GM13977 (cell line): Measurements from ENCODE around the gene PELI3.

Experiments
- DNase-seq: peaks from one replicate; pipeline ENCODE4 v3.0.0; 2012; ENCODE audit warnings: low spot score
- in situ Hi-C: fragments of 300-500 bp; cut with MboI; formaldehyde crosslinking; loops from one replicate; pipeline ENCODE4 v1.12.0; 2022; ENCODE audit warnings: low sequenced_read_pairs, low pct_unique_long_range_greater_than_20kb, mixed read lengths, inconsistent platforms; ENCODE audit not compliant: unreplicated experiment
- TF ChIP-seq, protein P1 (sequence below): IDR thresholded peaks from 2 replicates; pipeline ENCODE4 v1.5.1; 2012; ENCODE audit warnings: mild to moderate bottlenecking, control low read depth; ENCODE audit not compliant: insufficient read depth; ENCODE audit errors: extremely low read depth, missing control alignments

Gene PELI3

DNA sequence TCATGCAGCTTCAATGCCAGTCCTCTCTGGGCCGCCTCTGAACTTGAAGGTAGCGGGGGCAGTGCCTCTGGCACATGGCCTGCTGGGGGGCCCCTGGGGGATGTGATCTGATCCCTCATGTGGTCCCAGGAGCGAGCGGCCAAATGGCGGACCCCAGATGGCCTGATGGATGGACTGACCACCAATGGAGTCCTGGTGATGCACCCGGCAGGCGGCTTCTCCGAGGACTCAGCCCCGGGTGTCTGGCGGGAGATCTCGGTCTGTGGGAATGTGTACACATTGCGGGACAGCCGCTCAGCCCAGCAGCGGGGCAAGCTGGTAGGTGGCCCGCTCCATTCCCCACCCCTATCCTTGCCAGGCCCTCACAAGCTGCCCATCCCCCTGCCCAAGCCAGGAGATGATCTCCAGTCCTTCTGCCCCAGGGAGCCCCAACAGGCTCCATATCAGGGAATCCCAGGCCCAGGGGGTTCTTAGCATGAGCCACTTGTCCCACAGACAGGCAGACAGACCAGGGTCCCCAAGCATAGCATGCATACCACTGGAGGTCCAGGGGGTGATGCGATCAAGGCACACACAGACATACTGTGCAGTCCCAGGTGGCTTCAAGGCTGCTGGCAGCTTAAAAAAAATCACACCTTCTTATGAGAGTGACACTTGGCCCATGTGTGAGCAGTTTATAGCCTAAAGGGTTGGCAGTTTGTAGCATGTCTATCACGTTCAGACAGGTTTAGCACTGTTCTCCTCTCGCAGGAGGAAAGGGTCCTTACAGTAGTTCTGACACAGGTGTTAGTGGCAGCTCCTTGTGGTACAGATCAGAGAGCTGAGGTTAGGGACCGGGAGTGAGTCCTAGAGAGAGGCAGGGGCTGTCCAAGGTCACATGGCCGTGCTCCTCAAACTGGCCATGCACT, 7.2 kb downstream of the PELI3 start:
- in situ Hi-C loops, result loop anchor here (10.0 kb wide), 1 partner anchor 69 kb away; no protein-coding TSS in a partner anchor
- TF ChIP-seq, protein P1, sequence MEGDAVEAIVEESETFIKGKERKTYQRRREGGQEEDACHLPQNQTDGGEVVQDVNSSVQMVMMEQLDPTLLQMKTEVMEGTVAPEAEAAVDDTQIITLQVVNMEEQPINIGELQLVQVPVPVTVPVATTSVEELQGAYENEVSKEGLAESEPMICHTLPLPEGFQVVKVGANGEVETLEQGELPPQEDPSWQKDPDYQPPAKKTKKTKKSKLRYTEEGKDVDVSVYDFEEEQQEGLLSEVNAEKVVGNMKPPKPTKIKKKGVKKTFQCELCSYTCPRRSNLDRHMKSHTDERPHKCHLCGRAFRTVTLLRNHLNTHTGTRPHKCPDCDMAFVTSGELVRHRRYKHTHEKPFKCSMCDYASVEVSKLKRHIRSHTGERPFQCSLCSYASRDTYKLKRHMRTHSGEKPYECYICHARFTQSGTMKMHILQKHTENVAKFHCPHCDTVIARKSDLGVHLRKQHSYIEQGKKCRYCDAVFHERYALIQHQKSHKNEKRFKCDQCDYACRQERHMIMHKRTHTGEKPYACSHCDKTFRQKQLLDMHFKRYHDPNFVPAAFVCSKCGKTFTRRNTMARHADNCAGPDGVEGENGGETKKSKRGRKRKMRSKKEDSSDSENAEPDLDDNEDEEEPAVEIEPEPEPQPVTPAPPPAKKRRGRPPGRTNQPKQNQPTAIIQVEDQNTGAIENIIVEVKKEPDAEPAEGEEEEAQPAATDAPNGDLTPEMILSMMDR, result no peak
- DNase-seq, result no peak

DNA sequence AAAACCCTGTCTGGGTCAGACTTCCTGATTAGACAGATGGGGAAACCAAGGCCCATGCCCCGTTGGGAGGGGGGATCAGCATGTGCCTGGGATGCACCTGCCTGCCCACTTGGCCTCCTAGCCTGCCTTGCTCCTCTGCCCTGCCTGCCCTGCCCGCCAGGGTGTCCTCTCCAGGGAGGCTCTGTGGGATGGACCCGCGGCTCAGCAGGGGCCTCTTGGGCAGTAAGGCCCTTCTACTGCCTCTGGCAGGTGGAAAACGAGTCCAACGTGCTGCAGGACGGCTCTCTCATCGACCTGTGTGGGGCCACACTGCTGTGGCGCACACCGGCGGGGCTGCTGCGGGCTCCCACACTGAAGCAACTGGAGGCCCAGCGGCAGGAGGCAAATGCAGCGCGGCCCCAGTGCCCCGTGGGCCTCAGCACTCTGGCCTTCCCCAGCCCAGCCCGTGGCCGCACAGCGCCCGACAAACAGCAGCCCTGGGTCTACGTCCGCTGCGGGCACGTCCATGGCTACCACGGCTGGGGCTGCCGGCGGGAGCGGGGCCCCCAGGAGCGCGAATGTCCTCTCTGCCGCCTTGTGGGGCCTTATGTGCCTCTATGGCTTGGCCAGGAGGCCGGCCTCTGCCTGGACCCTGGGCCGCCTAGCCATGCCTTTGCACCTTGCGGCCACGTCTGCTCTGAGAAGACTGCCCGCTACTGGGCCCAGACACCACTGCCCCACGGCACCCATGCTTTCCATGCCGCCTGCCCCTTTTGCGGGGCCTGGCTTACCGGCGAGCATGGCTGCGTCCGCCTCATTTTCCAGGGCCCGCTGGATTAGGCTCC, 8.9 kb downstream of the PELI3 start:
- in situ Hi-C loops, result loop anchor here (10.0 kb wide), 1 partner anchor 71 kb away; no protein-coding TSS in a partner anchor
- TF ChIP-seq, protein P1, result no peak
- no peak for DNase-seq

DNA sequence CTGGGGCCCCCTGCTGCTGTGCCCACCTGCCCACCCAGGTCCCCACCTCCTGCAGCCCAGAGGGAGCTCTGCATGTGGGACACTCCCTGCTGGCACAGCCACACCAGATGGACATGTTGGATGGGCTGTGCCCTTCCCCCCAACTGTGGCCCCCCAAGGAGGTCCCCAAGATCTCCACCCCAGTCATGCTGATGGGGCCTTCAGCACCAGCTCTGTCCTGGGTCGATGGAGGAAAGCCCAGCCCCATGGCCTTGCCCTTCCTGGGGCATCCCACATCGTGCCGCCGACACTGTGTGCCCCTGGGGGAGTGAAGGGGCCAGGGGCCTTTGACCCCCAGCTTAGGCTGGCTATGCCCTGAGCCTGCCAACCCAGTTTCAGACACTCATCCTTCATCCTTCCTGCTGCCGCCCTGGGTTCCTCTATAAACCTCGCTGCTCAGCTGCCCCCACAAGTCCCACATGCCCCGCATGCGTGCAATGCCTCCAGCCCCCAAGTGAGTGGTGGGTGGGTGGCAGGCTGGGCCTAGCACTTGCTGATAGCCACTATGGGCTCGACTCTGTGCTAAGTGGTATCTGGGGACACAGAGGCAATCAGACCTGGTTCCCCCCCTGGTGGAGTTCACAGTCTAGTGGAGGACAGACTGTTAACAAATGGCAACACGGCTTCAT, 9.6 kb downstream of the PELI3 start:
- no peak for DNase-seq
- in situ Hi-C loops, result loop anchor here (10.0 kb wide), 1 partner anchor 72 kb away; no protein-coding TSS in a partner anchor
- TF ChIP-seq, protein P1, result no peak

DNA sequence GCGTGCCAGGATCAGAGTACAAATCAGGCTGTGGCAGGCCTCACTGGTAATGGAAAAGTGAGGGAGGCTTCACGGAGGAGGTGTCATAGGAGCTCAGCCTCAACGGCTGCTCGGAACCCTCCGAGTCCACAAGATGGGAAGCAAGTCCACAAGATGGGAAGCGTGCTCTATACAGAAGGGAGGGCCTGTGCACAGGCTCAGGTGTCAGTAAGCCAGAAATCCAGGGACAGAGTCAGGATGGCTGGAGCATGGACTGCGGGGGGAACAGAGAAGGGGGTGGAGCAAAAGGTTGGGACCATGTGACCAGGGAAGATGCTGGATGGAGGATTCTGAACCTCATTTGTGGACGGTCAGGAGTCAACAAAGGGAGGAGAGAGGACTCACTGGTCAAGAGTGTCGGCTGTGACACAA, 10.1 kb downstream of the PELI3 start:
- TF ChIP-seq, protein P1, result no peak
- DNase-seq, result no peak
- in situ Hi-C loops, result loop anchor here (10.0 kb wide), 1 partner anchor 72 kb away; no protein-coding TSS in a partner anchor

DNA sequence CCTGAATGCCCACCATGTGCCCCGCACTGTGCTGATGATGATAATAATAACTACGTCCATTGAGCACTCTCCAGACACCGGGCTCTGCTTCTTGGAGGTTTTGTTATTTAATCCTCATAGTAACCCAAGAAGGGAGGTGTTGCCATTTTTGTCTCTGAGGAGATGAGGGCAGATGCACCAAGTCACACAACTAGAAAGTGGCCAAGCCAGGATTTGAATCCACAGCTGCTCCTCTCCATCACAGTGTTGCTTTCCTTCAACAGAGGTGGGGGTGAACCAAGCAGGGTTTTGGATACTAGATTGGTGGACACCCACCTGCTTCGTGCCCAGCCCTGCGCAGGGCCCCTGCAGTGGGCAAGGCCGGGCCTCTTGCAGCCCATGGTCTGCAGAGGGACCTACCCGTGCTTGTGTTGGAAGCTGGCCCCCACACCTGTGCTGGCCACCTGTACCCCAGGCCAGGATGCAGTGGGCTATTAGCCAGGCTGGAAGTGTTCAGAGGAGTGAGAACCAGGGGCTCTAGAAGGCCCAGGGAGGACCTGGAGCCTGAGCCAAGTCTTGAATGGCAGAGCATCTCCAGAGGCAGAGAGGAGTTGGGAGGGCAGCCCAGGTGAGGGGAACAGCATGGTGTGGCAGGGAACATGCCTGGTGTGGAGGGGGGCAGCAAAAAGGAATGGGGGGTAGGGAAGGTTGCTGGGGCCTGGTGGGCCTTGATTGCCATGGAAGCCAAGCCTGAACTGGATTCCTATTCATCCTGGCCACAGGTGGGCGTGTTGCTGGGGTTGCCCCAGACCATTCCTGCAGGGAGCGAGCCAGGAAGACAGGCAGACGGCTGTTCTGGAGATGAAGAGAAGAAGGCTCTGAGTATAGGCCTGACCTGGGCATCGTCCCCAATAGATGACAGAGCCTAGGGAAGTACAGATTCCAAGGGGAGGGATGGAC, 10.8 kb downstream of the PELI3 start:
- in situ Hi-C loops, result loop anchor here (10.0 kb wide), 1 partner anchor 73 kb away; no protein-coding TSS in a partner anchor
- TF ChIP-seq, protein P1, result no peak
- DNase-seq, result no peak
